ENCODE measurements around the gene CROCC2. TPM values are rescaled to one million over a fixed set of nuclear protein-coding genes. Genes with fewer than 3 reads are reported as not detected.
A peak's percentile ranks its signal among the peaks of the same experiment; 100 is the strongest.

CROCC2 gene
- total and polyA plus RNA-seq, 2 of the 13 experiments (the other 11 are each of a cell fraction or from before 2014, with no cell fraction given): not detected

DNA sequence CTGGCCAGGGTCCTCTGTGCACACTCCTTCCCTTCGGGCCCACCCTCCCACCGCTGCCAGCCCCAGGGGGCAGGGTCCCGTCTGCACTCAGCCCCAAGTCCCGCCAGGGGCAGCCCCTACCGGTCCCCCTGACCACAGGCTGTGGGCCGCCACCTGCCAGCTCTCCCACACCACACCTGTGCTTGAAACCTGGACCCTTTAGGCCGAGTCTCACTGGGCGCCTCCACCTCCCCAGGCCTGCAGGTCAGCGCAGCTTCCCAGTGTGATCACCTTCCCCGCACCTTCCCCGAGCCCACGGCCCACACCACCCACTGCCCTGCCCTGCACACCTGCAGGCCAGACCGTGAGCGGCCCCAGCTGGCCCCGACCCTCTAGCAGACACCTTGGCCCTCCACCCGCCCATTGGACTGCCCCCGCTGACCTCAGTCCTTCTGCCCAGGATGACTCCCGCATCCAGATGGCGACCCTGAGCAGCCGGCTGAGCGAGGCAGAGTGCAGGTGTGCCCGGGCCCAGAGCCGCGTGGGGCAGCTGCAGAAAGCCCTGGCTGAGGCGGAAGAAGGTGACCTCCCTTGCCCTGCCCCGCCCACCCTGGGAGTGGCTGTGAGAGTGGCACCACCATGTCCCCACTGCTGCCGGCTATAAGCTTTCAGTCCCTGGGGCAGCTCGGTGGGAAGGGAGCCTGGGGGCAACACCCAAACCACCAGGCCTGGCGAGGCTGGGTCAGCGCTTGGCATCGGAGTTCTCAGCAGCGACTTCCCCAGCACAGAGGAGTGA lies 61.0 kb downstream of the CROCC2 start (continued):
- TF ChIP-seq ZC3H13 (CRISPR knock-in tag; IDR thresholded peaks at IDR 0.05): no peak
- TF ChIP-seq, protein P1, sequence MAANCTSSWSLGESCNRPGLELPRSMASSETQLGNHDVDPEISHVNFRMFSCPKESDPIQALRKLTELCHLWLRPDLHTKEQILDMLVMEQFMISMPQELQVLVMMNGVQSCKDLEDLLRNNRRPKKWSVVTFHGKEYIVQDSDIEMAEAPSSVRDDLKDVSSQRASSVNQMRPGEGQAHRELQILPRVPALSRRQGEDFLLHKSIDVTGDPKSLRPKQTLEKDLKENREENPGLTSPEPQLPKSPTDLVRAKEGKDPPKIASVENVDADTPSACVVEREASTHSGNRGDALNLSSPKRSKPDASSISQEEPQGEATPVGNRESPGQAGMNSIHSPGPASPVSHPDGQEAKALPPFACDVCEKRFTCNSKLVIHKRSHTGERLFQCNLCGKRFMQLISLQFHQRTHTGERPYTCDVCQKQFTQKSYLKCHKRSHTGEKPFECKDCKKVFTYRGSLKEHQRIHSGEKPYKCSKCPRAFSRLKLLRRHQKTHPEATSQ (CRISPR knock-in tag; IDR thresholded peaks at IDR 0.05; ENCODE audit: borderline replicate concordance): no peak
- TF ChIP-seq ZNF678 (CRISPR knock-in tag; IDR thresholded peaks at IDR 0.05): no peak
- no peak for TF ChIP-seq ZNF552 (CRISPR knock-in tag; IDR thresholded peaks at IDR 0.05; ENCODE audit: borderline replicate concordance)
- TF ChIP-seq SPEN (CRISPR knock-in tag; IDR thresholded peaks at IDR 0.05; ENCODE audit: low read depth): peak; percentile 50; the same call in 1 of the 2 replicates
- peak; percentile 68 for TF ChIP-seq ZFY (CRISPR knock-in tag; IDR thresholded peaks at IDR 0.05)
- no peak for TF ChIP-seq ZNF792 (CRISPR knock-in tag; IDR thresholded peaks at IDR 0.05)
- no peak for TF ChIP-seq FOXJ3 (CRISPR knock-in tag; IDR thresholded peaks at IDR 0.05; ENCODE audit: borderline replicate concordance)
- TF ChIP-seq KAT2B (IDR thresholded peaks at IDR 0.05; ENCODE audit: borderline replicate concordance, low read depth, low read length): no peak
- TF ChIP-seq ZNF660 (CRISPR knock-in tag; IDR thresholded peaks at IDR 0.05; ENCODE audit: borderline replicate concordance, low read depth): no peak
- TF ChIP-seq ARHGAP35 (CRISPR knock-in tag; IDR thresholded peaks at IDR 0.05; ENCODE audit: borderline replicate concordance): peak; percentile 60; the same call in 1 of the 2 replicates
- no peak for TF ChIP-seq ERF (CRISPR knock-in tag; IDR thresholded peaks at IDR 0.05)
- no peak for TF ChIP-seq ZNF562 (CRISPR knock-in tag; IDR thresholded peaks at IDR 0.05; ENCODE audit: borderline replicate concordance)
- TF ChIP-seq ZNF563 (CRISPR knock-in tag; IDR thresholded peaks at IDR 0.05): no peak
- no peak for TF ChIP-seq ZNF138 (CRISPR knock-in tag; IDR thresholded peaks at IDR 0.05; ENCODE audit: low read depth)
- TF ChIP-seq, protein P2, sequence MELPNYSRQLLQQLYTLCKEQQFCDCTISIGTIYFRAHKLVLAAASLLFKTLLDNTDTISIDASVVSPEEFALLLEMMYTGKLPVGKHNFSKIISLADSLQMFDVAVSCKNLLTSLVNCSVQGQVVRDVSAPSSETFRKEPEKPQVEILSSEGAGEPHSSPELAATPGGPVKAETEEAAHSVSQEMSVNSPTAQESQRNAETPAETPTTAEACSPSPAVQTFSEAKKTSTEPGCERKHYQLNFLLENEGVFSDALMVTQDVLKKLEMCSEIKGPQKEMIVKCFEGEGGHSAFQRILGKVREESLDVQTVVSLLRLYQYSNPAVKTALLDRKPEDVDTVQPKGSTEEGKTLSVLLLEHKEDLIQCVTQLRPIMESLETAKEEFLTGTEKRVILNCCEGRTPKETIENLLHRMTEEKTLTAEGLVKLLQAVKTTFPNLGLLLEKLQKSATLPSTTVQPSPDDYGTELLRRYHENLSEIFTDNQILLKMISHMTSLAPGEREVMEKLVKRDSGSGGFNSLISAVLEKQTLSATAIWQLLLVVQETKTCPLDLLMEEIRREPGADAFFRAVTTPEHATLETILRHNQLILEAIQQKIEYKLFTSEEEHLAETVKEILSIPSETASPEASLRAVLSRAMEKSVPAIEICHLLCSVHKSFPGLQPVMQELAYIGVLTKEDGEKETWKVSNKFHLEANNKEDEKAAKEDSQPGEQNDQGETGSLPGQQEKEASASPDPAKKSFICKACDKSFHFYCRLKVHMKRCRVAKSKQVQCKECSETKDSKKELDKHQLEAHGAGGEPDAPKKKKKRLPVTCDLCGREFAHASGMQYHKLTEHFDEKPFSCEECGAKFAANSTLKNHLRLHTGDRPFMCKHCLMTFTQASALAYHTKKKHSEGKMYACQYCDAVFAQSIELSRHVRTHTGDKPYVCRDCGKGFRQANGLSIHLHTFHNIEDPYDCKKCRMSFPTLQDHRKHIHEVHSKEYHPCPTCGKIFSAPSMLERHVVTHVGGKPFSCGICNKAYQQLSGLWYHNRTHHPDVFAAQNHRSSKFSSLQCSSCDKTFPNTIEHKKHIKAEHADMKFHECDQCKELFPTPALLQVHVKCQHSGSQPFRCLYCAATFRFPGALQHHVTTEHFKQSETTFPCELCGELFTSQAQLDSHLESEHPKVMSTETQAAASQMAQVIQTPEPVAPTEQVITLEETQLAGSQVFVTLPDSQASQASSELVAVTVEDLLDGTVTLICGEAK (IDR thresholded peaks at IDR 0.05): no peak
- TF ChIP-seq, protein P2 (CRISPR knock-in tag; IDR thresholded peaks at IDR 0.05): 0 out of 2 replicates have a peak, but pooled peaks have one; percentile 33
- no peak for TF ChIP-seq NCOR1 (IDR thresholded peaks at IDR 0.05; ENCODE audit: borderline replicate concordance, low read length)
- peak; percentile 76 for TF ChIP-seq HDAC1 (CRISPR knock-in tag; IDR thresholded peaks at IDR 0.05)

Data from HepG2 (cell line).